ENCODE measurements around the gene YPEL3.
A peak's percentile ranks its signal among the peaks of the same experiment; 100 is the strongest.

Gene YPEL3

GRCh38 chr16:30088832-30089624 lies 7.0 kb downstream of the YPEL3 start:
- Mint-ChIP-seq H3K27me3 (no peaks in the 10 kb centered on the region), H3K4me3 (no peak overlapping the region), H3K9me3 (no peaks in the 10 kb centered on the region), H3K36me3 (peaks cover 1% of the 10 kb centered on the region), H3K4me1 (peaks cover 27% of the 10 kb centered on the region), H3K27ac (no peak overlapping the region)
- DNase-seq (ENCODE audit: low spot score in 2 of 2) (no peak), ATAC-seq (ENCODE audit: low read depth) (no peak)

DNA sequence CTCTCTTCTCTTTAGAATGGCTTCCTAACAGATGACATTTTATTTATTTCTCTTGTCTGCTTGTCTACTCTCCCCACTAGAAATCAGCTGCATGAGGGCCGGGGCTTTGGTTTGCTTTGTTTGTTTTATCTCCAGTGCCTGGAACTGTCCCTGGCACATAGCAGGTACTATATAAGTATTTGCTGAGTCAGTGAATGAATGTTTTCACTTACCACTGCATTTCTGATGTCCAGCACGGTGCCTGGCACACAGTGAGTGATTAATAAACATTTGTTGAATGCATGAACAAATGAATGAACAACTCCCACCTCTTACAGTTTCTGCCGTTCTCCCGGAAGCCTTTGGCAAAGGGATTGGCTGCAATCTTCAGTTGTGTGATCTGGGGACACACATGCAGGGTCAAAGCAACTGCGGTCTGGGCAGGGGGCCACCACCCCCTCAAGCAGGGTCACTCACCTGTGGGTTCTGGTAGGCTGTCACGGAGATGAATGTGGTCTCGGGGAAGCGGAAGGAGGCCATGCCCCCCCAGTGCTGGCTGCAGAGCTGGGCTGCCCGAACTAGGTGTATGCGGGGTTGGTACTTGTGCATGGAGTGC lies 7.7 kb downstream of the YPEL3 start:
- H3K27me3 Mint-ChIP-seq = no peaks in the 10 kb centered on the region
- H3K36me3 Mint-ChIP-seq = no peaks in the 10 kb centered on the region
- no peak for ATAC-seq (ENCODE audit: low read depth)
- H3K4me3 Mint-ChIP-seq = no peak overlapping the region
- no peaks in the 10 kb centered on the region for H3K9me3 Mint-ChIP-seq
- no peak for DNase-seq (ENCODE audit: low spot score in 2 of 2)
- H3K27ac Mint-ChIP-seq = no peak overlapping the region
- peaks cover 26% of the 10 kb centered on the region for H3K4me1 Mint-ChIP-seq

DNA sequence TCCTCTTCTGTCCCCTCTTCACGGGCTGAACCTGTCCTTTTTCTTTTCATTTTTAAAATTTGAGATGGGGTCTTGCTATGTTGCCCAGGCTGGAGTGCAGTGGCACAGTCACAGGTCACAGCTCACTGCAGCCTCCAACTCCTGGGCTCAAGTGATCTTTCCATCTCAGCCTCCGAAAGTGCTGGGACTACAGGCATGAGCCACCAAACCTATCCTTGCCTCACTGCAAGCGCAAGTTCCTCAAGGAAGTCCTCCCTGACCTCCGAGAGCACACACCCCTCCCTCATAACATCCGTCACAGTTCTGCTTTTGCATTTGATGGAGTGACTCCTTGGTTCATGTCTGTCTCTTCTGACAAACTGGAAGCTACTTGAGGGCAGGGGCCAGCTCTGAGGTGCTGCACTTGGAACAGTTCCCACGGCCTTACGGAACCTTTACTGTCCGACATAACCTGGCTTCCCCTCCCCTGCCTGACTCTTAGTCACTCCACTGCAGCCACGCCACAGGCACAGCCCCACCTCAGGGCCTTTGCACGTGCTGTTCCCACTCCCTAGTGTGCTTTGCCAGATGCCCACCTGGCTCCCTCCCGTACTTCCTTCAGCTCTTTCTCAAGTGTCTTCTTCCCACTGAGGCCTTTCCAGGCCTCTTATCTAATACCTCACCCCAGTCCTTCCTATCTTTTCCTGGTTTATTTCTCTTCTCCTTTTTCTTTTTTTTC lies 8.7 kb downstream of the YPEL3 start:
- H3K27ac Mint-ChIP-seq = no peak overlapping the region
- H3K4me3 Mint-ChIP-seq = no peak overlapping the region
- no peaks in the 10 kb centered on the region for H3K27me3 Mint-ChIP-seq
- peaks cover 19% of the 10 kb centered on the region for H3K4me1 Mint-ChIP-seq
- peaks cover 6% of the 10 kb centered on the region for H3K36me3 Mint-ChIP-seq
- DNase-seq (ENCODE audit: low spot score in 2 of 2) (no peak), ATAC-seq (ENCODE audit: low read depth) (no peak)
- no peaks in the 10 kb centered on the region for H3K9me3 Mint-ChIP-seq

- DNase-seq (ENCODE audit: low spot score in 2 of 2) = no peak
- no peak overlapping the region for H3K4me3 Mint-ChIP-seq
- peaks cover 12% of the 10 kb centered on the region for H3K36me3 Mint-ChIP-seq
- peaks cover 16% of the 10 kb centered on the region for H3K4me1 Mint-ChIP-seq
- H3K27ac Mint-ChIP-seq = peak overlapping the region; percentile 41
- ATAC-seq (ENCODE audit: low read depth) = peak; percentile 44
- H3K9me3 Mint-ChIP-seq = no peaks in the 10 kb centered on the region
- no peaks in the 10 kb centered on the region for H3K27me3 Mint-ChIP-seq
These were observed 9.5 kb downstream of the YPEL3 start for GRCh38 chr16:30086291-30087140.

- H3K4me3 Mint-ChIP-seq = no peak overlapping the region
- ATAC-seq (ENCODE audit: low read depth) (no peak), DNase-seq (ENCODE audit: low spot score in 2 of 2) (no peak)
- H3K36me3 Mint-ChIP-seq = peaks cover 13% of the 10 kb centered on the region
- peaks cover 16% of the 10 kb centered on the region for H3K4me1 Mint-ChIP-seq
- no peaks in the 10 kb centered on the region for H3K9me3 Mint-ChIP-seq
- no peaks in the 10 kb centered on the region for H3K27me3 Mint-ChIP-seq
- no peak overlapping the region for H3K27ac Mint-ChIP-seq
These were observed 10.2 kb downstream of the YPEL3 start for GRCh38 chr16:30085820-30086219.

DNA sequence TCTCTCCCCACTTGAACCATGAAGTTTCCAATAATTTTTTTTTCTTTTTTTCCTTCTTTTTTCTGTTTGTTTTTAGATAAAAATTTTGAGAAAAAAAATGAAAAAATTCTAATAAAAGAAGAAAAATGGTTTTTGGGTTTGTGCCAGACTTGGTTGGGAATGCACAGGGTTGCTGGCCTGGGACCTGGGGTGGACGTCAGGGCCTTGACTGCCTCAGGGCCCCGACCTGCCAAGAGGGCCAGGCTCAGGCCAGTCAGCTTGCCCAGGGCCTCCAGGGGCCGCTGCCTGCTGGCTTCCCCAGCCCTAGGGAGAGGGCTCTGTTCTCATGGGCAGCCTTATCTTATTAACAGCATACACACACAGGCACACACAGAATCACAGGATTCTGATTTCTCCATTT lies 10.8 kb downstream of the YPEL3 start:
- Mint-ChIP-seq H3K27me3 (no peaks in the 10 kb centered on the region), H3K9me3 (no peaks in the 10 kb centered on the region), H3K36me3 (peaks cover 14% of the 10 kb centered on the region), H3K27ac (no peak overlapping the region), H3K4me3 (no peak overlapping the region), H3K4me1 (peaks cover 15% of the 10 kb centered on the region)
- ATAC-seq (ENCODE audit: low read depth) (no peak), DNase-seq (ENCODE audit: low spot score in 2 of 2) (no peak)

DNA sequence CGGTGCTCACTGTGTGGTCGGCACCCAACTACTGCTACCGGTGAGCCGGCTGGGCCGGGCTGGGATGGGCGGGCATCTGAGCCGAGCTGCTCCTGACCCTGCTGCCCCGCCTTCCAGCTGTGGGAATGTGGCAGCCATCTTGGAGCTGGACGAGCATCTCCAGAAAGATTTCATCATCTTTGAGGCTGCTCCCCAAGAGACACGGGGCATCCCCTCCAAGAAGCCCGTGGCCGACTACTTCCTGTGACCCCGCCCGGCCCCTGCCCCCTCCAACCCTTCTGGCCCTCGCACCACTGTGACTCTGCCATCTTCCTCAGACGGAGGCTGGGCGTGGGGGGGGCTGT lies 11.2 kb downstream of the YPEL3 start:
- Mint-ChIP-seq H3K36me3 (peaks cover 15% of the 10 kb centered on the region), H3K4me3 (no peak overlapping the region), H3K27ac (no peak overlapping the region), H3K9me3 (no peaks in the 10 kb centered on the region), H3K4me1 (peaks cover 12% of the 10 kb centered on the region), H3K27me3 (no peaks in the 10 kb centered on the region)
- DNase-seq (ENCODE audit: low spot score in 2 of 2) (no peak), ATAC-seq (ENCODE audit: low read depth) (no peak)

GRCh38 chr16:30084096-30084815 lies 11.8 kb downstream of the YPEL3 start:
- DNase-seq (ENCODE audit: low spot score in 2 of 2) = no peak
- Mint-ChIP-seq H3K27ac (no peak overlapping the region), H3K27me3 (no peaks in the 10 kb centered on the region), H3K4me3 (no peak overlapping the region), H3K9me3 (no peaks in the 10 kb centered on the region), H3K36me3 (peaks cover 19% of the 10 kb centered on the region), H3K4me1 (peaks cover 12% of the 10 kb centered on the region)
- ATAC-seq (ENCODE audit: low read depth) = no peak

DNA sequence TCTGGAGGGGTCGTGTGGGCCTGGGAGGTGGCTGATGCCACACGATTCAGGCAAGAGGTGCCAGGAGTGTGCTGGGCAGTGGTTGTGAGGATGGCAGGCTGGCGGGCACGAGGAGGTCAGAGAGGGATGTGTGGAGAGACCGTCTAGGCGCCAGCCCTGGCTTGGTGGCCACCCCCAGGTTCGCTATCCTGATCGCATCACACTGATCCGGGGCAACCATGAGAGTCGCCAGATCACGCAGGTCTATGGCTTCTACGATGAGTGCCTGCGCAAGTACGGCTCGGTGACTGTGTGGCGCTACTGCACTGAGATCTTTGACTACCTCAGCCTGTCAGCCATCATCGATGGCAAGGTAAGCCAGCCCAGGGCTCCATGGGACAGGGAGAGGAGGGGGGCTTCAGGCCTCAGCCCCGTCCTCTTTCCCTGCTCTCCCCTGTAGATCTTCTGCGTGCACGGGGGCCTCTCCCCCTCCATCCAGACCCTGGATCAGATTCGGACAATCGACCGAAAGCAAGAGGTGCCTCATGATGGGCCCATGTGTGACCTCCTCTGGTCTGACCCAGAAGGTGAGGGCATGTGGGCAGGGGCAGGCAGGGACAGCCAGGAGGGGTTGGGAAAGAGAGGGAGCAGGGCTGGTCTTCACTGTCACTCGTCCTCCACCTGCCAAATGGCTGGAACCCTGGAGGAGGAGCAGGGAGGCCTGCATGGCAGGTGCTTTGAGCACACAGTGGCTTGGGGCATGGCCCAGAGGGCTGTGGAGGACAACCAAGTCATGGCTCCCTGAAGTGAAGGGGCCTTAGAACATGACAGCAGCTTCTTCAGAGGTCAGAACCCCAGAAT lies 12.6 kb downstream of the YPEL3 start:
- ATAC-seq (ENCODE audit: low read depth) (no peak), DNase-seq (ENCODE audit: low spot score in 2 of 2) (no peak)
- no peaks in the 10 kb centered on the region for H3K9me3 Mint-ChIP-seq
- no peaks in the 10 kb centered on the region for H3K27me3 Mint-ChIP-seq
- H3K4me1 Mint-ChIP-seq = peaks cover 12% of the 10 kb centered on the region
- H3K27ac Mint-ChIP-seq = no peak overlapping the region
- H3K36me3 Mint-ChIP-seq = peaks cover 19% of the 10 kb centered on the region
- H3K4me3 Mint-ChIP-seq = no peak overlapping the region

DNA sequence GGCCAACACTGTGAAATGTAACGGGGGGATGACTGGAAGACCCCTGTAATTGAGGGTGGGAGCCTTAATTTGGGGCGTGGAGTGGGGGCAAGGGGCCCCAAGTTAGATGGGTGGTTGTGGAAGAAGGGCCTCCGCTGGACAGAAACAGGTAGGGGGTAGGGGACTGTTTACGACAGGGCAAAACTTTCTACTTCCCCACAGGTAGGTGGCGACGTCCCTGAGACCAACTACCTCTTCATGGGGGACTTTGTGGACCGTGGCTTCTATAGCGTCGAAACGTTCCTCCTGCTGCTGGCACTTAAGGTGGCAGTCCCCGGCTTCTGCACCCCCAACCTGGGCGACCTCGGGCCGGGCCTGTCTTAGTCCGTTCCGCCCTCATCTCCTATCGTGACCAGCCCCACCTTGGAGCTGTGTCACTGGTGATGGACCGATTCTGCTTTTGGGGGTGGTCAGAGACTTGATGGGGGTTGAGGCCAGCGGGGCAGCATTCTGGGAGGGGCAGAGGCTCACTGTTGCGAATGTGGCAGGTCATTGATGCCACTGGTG lies 13.4 kb downstream of the YPEL3 start:
- H3K9me3 Mint-ChIP-seq = no peaks in the 10 kb centered on the region
- no peak for ATAC-seq (ENCODE audit: low read depth)
- H3K27me3 Mint-ChIP-seq = no peaks in the 10 kb centered on the region
- H3K27ac Mint-ChIP-seq = no peak overlapping the region
- H3K4me1 Mint-ChIP-seq = peaks cover 17% of the 10 kb centered on the region
- H3K36me3 Mint-ChIP-seq = peaks cover 19% of the 10 kb centered on the region
- H3K4me3 Mint-ChIP-seq = no peak overlapping the region
- no peak for DNase-seq (ENCODE audit: low spot score in 2 of 2)

- Mint-ChIP-seq H3K27ac (no peak overlapping the region), H3K36me3 (peaks cover 25% of the 10 kb centered on the region), H3K4me1 (peaks cover 22% of the 10 kb centered on the region), H3K27me3 (no peaks in the 10 kb centered on the region), H3K9me3 (no peaks in the 10 kb centered on the region), H3K4me3 (no peak overlapping the region)
- ATAC-seq (ENCODE audit: low read depth) (no peak), DNase-seq (ENCODE audit: low spot score in 2 of 2) (no peak)
These were observed 16.5 kb downstream of the YPEL3 start for GRCh38 chr16:30079480-30079879.

- Mint-ChIP-seq H3K9me3 (no peaks in the 10 kb centered on the region), H3K4me1 (peaks cover 22% of the 10 kb centered on the region), H3K4me3 (no peak overlapping the region), H3K36me3 (peaks cover 25% of the 10 kb centered on the region), H3K27ac (no peak overlapping the region), H3K27me3 (no peaks in the 10 kb centered on the region)
- no peak for ATAC-seq (ENCODE audit: low read depth)
- no peak for DNase-seq (ENCODE audit: low spot score in 2 of 2)
These were observed 17.3 kb downstream of the YPEL3 start for GRCh38 chr16:30078744-30079143.

All from memory B cell (primary cell).